ENCODE measurements around the gene GRB10. TPM values are rescaled to one million over a fixed set of nuclear protein-coding genes. Genes with fewer than 3 reads are reported as not detected.

GRB10 gene
- total RNA-seq, 3 donors from 2014 or later, result 56.8 to 71.1 (median 61.2) TPM

GRCh38 chr7:50791938-50792341 lies 9.2 kb upstream of the GRB10 start:
- Histone ChIP-seq H3K27me3 (no peaks in the 10 kb centered on the region), H3K9me3 (peaks cover 0 to 10% of the 10 kb centered on the region in 2 donors), H3K36me3 (no peaks in the 10 kb centered on the region), H3K27ac (peak overlapping the region; percentile 23 to 93), H3K4me3 (peak overlapping the region; percentile 65 to 90 (median 66)), H3K4me1 (peaks cover 0 to 8% of the 10 kb centered on the region in 2 donors)
- TF ChIP-seq, protein P1, sequence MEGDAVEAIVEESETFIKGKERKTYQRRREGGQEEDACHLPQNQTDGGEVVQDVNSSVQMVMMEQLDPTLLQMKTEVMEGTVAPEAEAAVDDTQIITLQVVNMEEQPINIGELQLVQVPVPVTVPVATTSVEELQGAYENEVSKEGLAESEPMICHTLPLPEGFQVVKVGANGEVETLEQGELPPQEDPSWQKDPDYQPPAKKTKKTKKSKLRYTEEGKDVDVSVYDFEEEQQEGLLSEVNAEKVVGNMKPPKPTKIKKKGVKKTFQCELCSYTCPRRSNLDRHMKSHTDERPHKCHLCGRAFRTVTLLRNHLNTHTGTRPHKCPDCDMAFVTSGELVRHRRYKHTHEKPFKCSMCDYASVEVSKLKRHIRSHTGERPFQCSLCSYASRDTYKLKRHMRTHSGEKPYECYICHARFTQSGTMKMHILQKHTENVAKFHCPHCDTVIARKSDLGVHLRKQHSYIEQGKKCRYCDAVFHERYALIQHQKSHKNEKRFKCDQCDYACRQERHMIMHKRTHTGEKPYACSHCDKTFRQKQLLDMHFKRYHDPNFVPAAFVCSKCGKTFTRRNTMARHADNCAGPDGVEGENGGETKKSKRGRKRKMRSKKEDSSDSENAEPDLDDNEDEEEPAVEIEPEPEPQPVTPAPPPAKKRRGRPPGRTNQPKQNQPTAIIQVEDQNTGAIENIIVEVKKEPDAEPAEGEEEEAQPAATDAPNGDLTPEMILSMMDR (IDR thresholded peaks at IDR 0.05), result no peak
- TF ChIP-seq POLR2AphosphoS5 (IDR thresholded peaks at IDR 0.05), result no peak
- TF ChIP-seq POLR2A (IDR thresholded peaks at IDR 0.05), result no peak
- no peak for DNase-seq (ENCODE audit: low spot score in 2 of 2)
- intact Hi-C loops (cut with DNase I; ENCODE audit: low total_unique reads), result no loop called here

- no peak for DNase-seq (ENCODE audit: low spot score in 2 of 2)
- no peaks in the 10 kb centered on the region for H3K27me3 ChIP-seq
- H3K9me3 ChIP-seq, result peaks cover 0 to 10% of the 10 kb centered on the region in 2 donors
- TF ChIP-seq POLR2A (IDR thresholded peaks at IDR 0.05), result no peak
- TF ChIP-seq, protein P1 (IDR thresholded peaks at IDR 0.05), result no peak
- no peak for TF ChIP-seq POLR2AphosphoS5 (IDR thresholded peaks at IDR 0.05)
- H3K36me3 ChIP-seq, result no peaks in the 10 kb centered on the region
- H3K4me1 ChIP-seq, result peaks cover 0 to 8% of the 10 kb centered on the region in 2 donors
- H3K27ac ChIP-seq, result peak overlapping the region; percentile 23 to 93
- H3K4me3 ChIP-seq, result peak overlapping the region; percentile 65 to 90 (median 66)
- intact Hi-C loops (cut with DNase I; ENCODE audit: low total_unique reads), result no loop called here
Measured at GRCh38 chr7:50791363-50791937, 8.8 kb upstream of the GRB10 start.

GRCh38 chr7:50790381-50790780 lies 7.7 kb upstream of the GRB10 start:
- no peak for DNase-seq (ENCODE audit: low spot score in 2 of 2)
- peaks cover 0 to 8% of the 10 kb centered on the region in 2 donors for H3K4me1 ChIP-seq
- no peak overlapping the region for H3K27ac ChIP-seq
- peaks cover 0 to 10% of the 10 kb centered on the region in 2 donors for H3K9me3 ChIP-seq
- H3K4me3 ChIP-seq, result peak overlapping the region in 2 of 3 donors; percentile 66 to 90
- TF ChIP-seq POLR2A (IDR thresholded peaks at IDR 0.05), result no peak
- TF ChIP-seq POLR2AphosphoS5 (IDR thresholded peaks at IDR 0.05), result no peak
- TF ChIP-seq, protein P1 (IDR thresholded peaks at IDR 0.05), result no peak
- H3K36me3 ChIP-seq, result no peaks in the 10 kb centered on the region
- intact Hi-C loops (cut with DNase I; ENCODE audit: low total_unique reads), result no loop called here
- H3K27me3 ChIP-seq, result no peaks in the 10 kb centered on the region

DNA sequence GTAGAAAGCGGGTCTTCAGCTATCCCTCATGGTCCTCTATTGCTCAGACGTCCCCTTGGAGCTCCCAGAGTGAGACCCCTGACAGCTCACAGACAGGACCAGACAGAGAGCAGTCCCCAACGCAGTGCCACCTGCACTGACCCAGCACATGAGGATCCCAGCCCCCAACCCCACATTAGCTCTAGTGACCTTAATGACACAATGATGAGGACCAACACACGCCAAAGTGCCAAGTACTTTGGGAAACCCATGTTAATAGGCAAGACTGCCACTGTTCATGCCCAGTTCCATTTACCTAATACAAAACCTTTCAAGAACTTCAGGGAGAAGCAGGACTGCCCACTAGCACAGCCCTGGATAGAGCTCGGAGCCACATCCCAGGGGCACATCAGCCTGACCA lies 5.7 kb upstream of the GRB10 start:
- H3K27me3 ChIP-seq, result no peaks in the 10 kb centered on the region
- H3K36me3 ChIP-seq, result no peaks in the 10 kb centered on the region
- intact Hi-C loops (cut with DNase I; ENCODE audit: low total_unique reads), result no loop called here
- H3K4me3 ChIP-seq, result no peak overlapping the region
- no peak overlapping the region for H3K27ac ChIP-seq
- TF ChIP-seq POLR2AphosphoS5 (IDR thresholded peaks at IDR 0.05) (no peak), POLR2A (IDR thresholded peaks at IDR 0.05) (no peak)
- TF ChIP-seq, protein P1 (IDR thresholded peaks at IDR 0.05), result no peak
- H3K9me3 ChIP-seq, result peaks cover 0 to 10% of the 10 kb centered on the region in 2 donors
- H3K4me1 ChIP-seq, result peaks cover 0 to 8% of the 10 kb centered on the region in 2 donors
- DNase-seq (ENCODE audit: low spot score in 2 of 2), result no peak

- no peak for DNase-seq (ENCODE audit: low spot score in 2 of 2)
- intact Hi-C loops (cut with DNase I; ENCODE audit: low total_unique reads), result no loop called here
- Histone ChIP-seq H3K36me3 (no peaks in the 10 kb centered on the region), H3K4me1 (peaks cover 0 to 8% of the 10 kb centered on the region in 2 donors), H3K27me3 (no peaks in the 10 kb centered on the region), H3K4me3 (no peak overlapping the region), H3K27ac (no peak overlapping the region), H3K9me3 (peaks cover 0 to 10% of the 10 kb centered on the region in 2 donors)
- TF ChIP-seq POLR2AphosphoS5 (IDR thresholded peaks at IDR 0.05), result no peak
Measured at GRCh38 chr7:50787825-50788224, 5.1 kb upstream of the GRB10 start.

Data from breast epithelium (tissue), 4 donors.